H1 (cell line): ENCODE results near the gene LPAR3.

ENCODE experiments used
- EP300 ChIP-seq, 2 experiments: IDR thresholded peaks; 1 replicate in 1 of 2; 2 replicates in 1 of 2; pipeline ENCODE4 v1.6.1; 2011 to 2012; ENCODE audit warnings: low read depth in 2 of 2, low read length in 2 of 2, mild to moderate bottlenecking in 2 of 2, borderline replicate concordance in 1 of 2, inconsistent platforms in 1 of 2, moderate library complexity in 1 of 2
- TF ChIP-seq, protein P1 (sequence below), 3 experiments: IDR thresholded peaks; 1 replicate in 2 of 3; 2 replicates in 1 of 3; pipeline versions ENCODE4 v1.5.1 to v1.6.1; 2011; ENCODE audit warnings: low read length in 3 of 3, mild to moderate bottlenecking in 3 of 3, inconsistent platforms in 2 of 3, low read depth in 1 of 3, moderate library complexity in 1 of 3; ENCODE audit not compliant: insufficient read depth in 1 of 3; ENCODE audit errors: control extremely low read depth in 1 of 3
- TF ChIP-seq, protein P2 (sequence below): IDR thresholded peaks from 2 replicates; pipeline ENCODE4 v1.6.1; 2011; ENCODE audit warnings: low read depth, mild to moderate bottlenecking, low read length; ENCODE audit not compliant: insufficient read depth

DNA sequence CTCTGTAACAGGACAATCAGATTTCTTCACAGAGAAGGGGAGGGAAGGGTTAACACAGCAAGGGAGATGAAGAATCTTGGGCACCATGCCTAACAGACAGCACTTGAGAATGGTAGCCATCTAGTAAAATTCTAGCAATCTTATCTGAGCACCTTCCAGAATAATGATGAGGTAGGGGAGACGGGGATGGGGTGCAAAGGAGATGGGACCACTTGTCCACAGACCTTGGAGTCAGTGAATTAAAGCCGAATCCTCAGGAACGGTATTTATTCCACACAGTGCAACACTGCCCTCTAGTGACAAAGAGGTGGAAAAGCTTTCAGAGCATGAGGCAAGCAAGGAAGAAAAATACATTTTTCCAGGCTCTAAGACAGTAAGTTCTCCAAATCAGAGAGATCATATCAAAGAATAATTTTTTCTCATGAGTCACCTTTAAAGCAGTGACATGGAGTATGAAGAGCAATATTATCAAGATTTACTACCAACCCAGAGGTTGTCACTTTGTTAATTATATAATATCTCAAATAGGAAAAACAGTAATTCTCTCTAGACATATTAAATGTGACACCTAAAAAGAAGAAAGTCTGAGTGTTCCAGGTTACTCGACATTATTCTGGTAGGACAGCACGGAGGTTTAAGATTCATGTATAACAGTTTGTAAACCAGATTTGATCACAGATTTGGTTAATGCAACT lies 43.3 kb upstream of the LPAR3 start:
- no peak for TF ChIP-seq EP300 (IDR thresholded peaks at IDR 0.05; ENCODE audit: borderline replicate concordance in 1 of 2, low read depth in 2 of 2, low read length in 2 of 2)
- TF ChIP-seq, protein P1, sequence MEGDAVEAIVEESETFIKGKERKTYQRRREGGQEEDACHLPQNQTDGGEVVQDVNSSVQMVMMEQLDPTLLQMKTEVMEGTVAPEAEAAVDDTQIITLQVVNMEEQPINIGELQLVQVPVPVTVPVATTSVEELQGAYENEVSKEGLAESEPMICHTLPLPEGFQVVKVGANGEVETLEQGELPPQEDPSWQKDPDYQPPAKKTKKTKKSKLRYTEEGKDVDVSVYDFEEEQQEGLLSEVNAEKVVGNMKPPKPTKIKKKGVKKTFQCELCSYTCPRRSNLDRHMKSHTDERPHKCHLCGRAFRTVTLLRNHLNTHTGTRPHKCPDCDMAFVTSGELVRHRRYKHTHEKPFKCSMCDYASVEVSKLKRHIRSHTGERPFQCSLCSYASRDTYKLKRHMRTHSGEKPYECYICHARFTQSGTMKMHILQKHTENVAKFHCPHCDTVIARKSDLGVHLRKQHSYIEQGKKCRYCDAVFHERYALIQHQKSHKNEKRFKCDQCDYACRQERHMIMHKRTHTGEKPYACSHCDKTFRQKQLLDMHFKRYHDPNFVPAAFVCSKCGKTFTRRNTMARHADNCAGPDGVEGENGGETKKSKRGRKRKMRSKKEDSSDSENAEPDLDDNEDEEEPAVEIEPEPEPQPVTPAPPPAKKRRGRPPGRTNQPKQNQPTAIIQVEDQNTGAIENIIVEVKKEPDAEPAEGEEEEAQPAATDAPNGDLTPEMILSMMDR (IDR thresholded peaks at IDR 0.05; ENCODE audit: control extremely low read depth in 1 of 3, insufficient read depth in 1 of 3, low read depth in 1 of 3, low read length in 3 of 3), result peak in 2 of 3 experiments; percentile 79 to 83; a peak in 3 of 4 replicates
- TF ChIP-seq, protein P2, sequence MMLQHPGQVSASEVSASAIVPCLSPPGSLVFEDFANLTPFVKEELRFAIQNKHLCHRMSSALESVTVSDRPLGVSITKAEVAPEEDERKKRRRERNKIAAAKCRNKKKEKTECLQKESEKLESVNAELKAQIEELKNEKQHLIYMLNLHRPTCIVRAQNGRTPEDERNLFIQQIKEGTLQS, result no peak
